DOHH2 (cell line): Measurements from ENCODE around the gene EDC3.

Source experiments
- CTCF ChIP-seq: fragments of 200-600 bp; sonication (generic); IDR thresholded peaks from one replicate; pipeline ENCODE4 v1.5.1; 2014; ENCODE audit warnings: antibody characterized with exemption, mild to moderate bottlenecking, low read depth, low read length; ENCODE audit not compliant: poor library complexity, severe bottlenecking
- EZH2phosphoT487 ChIP-seq: fragments of 200-600 bp; sonication (generic); IDR thresholded peaks from 2 replicates; pipeline ENCODE4 v1.6.1; 2017; ENCODE audit warnings: borderline replicate concordance, mild to moderate bottlenecking, antibody characterized with exemption, low read length, moderate library complexity, mixed read lengths

- TF ChIP-seq CTCF (no peak), EZH2phosphoT487 (no peak)
Observed at GRCh38 chr15:74676801-74677200, 19.0 kb downstream of the EDC3 start.
